Stimulated activated CD4-positive, alpha-beta T cell treated with anti-CD3 and anti-CD28 coated beads, Interleukin-1b, Interleukin-23, amount 100 ng/mL, for 1 hour (primary cell): ENCODE results near the gene ITPR2.

Experiments
- DNase-seq, 2 donors: peaks; one replicate each; pipeline ENCODE4 v3.0.0-alpha.2; 2020; ENCODE audit warnings: low read depth in 2 of 2

ITPR2 gene

GRCh38 chr12:26293612-26294011 lies 539.4 kb downstream of the ITPR2 start:
- DNase-seq: no peak

DNA sequence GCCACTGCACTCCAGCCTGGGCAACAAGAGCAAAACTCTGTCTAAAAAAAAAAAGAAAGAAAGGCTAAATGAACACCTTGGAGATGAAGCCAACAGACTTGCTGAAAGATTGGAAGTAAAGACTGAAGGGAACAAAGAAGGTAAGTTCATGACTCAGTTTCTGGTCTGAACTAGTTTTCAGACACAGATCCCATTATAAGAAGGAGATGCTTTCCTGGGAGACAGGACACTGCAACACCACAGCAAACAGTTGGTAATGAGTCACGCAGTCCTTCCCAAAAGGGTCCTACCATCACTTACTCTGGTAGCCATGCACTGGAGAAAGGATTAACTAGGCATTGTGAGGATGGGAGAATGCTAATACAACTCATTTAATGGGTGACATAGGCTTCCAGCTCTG lies 540.4 kb downstream of the ITPR2 start:
- no peak for DNase-seq

GRCh38 chr12:26290565-26290964 lies 542.4 kb downstream of the ITPR2 start:
- DNase-seq: no peak

DNA sequence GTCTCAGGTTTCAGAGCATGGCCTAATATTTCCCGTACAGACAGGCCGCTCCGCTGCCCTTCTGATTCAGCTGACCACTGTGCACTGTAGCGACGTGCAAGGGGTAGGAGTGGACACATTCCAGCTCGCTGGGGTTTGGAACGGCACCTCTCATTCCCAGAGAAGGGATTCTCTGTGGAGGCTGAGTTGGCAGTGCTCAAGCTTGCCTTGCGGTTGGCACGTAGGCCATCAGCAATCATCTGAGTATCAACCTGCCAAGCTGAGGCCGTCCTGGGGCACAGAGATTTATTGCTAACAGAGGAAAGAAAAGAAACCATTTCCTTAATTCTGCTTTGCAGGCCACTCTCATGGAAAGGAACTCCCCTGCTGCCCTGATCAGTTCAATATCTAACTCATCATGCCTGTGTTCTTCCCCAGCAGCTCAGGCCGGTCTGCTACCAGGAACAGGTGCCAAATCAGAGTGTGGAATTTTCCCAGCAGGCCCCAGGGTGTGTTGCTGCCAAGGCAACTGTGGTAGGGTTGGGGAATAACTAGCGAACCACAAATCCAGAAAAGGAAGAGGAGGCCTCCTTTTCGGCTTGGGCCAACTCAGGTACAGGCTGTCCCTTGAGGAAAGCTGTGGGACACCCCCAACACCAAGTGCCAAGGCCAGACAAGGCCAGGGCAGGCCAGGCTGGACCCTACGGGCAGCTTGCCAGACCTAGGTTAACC lies 545.2 kb downstream of the ITPR2 start:
- DNase-seq: no peak
